ENCODE data around the gene MARCHF4. TPM values are rescaled to one million over a fixed set of nuclear protein-coding genes. Genes with fewer than 3 reads are reported as not detected.

MARCHF4 gene
- total and polyA plus RNA-seq, 9 of the 15 experiments (the other 6 are each of a cell fraction or from before 2014, with no cell fraction given), result 0.05 TPM; not detected in 8

DNA sequence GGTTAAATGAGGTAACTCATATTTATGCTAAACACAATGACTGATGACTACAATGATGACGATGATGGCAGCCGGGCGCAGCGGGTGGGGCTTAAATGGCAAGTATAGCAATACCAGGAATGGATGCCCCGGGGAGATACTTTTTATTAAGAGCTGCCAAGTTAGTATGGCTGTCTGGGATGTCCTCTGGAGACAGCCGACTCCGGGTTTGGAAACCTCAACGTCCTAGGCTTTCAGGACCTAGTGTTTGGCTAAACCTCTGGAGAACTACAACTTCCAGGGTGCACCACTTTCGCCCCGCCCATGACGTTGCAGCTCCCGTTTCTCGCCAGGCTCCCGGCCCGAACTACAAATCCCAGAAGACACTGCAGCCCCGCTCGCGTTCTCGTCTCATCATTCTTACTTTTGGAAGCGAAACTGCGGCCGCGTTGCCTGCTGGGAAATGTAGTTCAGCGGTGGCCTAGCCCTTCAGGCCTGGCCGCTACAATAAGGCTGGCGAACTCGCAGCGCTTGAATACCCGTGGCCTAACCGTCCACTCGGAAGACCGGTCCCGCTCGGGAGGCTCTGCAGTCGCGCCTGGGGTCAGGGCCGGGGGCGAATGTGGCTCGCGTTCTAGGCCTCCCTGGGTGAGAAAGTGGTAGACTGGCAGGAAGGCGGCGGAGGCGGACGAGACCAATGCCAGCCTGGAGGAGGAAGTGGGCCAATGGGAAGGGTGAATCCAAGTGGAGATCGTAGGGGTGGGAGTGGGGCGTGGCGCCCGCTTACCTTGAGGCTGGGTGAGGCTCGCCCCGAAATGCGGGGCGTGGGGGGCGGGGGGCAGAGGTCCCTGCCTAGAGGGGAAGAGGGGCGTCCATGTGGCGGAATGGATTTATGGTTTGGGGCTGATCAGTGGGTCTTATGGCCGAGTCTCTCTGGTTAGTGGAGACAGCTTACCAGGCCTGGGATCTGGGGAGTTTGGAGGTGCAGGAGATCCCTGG lies 40.0 kb upstream of the MARCHF4 start, which contains the start of gene SMARCAL1 (continued):
- peak; percentile 65 for TF ChIP-seq EP400 (IDR thresholded peaks at IDR 0.05)
- no peak for TF ChIP-seq HNRNPH1 (optimal IDR thresholded peaks at IDR 0.05; ENCODE audit: low read depth, low read length)
- peak; percentile 41; the same call in 1 of the 2 replicates for TF ChIP-seq ZBTB7A (IDR thresholded peaks at IDR 0.05; ENCODE audit: borderline replicate concordance, control insufficient read depth, low read depth, low read length)
- TF ChIP-seq ARHGAP35 (IDR thresholded peaks at IDR 0.05; ENCODE audit: partially characterized antibody), result no peak
- no peak for TF ChIP-seq SAFB (IDR thresholded peaks at IDR 0.05; ENCODE audit: borderline replicate concordance, low read depth, low read length)
- no peak for TF ChIP-seq OTX1 (CRISPR knock-in tag; IDR thresholded peaks at IDR 0.05)
- TF ChIP-seq TAF7 (tag; IDR thresholded peaks at IDR 0.05), result no peak
- TF ChIP-seq GABPB2 (CRISPR knock-in tag; conservative IDR thresholded peaks at IDR 0.05), result no peak
- TF ChIP-seq DIDO1 (tag; IDR thresholded peaks at IDR 0.05; ENCODE audit: low read depth), result no peak
- no peak for TF ChIP-seq DMBX1 (CRISPR knock-in tag; IDR thresholded peaks at IDR 0.05; ENCODE audit: borderline replicate concordance)
- no peak for TF ChIP-seq ZNF354B (CRISPR knock-in tag; IDR thresholded peaks at IDR 0.05)
- no peak for TF ChIP-seq ELF2 (CRISPR knock-in tag; IDR thresholded peaks at IDR 0.05)
- no peak for TF ChIP-seq TAF15 (IDR thresholded peaks at IDR 0.05; ENCODE audit: low read depth, low read length)
- TF ChIP-seq, protein P1, sequence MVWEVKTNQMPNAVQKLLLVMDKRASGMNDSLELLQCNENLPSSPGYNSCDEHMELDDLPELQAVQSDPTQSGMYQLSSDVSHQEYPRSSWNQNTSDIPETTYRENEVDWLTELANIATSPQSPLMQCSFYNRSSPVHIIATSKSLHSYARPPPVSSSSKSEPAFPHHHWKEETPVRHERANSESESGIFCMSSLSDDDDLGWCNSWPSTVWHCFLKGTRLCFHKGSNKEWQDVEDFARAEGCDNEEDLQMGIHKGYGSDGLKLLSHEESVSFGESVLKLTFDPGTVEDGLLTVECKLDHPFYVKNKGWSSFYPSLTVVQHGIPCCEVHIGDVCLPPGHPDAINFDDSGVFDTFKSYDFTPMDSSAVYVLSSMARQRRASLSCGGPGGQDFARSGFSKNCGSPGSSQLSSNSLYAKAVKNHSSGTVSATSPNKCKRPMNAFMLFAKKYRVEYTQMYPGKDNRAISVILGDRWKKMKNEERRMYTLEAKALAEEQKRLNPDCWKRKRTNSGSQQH (CRISPR knock-in tag; IDR thresholded peaks at IDR 0.05), result no peak
- TF ChIP-seq SAP30 (IDR thresholded peaks at IDR 0.05; ENCODE audit: borderline replicate concordance, insufficient read depth, low read depth, low read length, poor library complexity, severe bottlenecking), result no peak
- no peak for TF ChIP-seq CBFA2T3 (IDR thresholded peaks at IDR 0.05)
- TF ChIP-seq SP1 (CRISPR knock-in tag; IDR thresholded peaks at IDR 0.05), result peak; percentile 94
- peak; percentile 90 for TF ChIP-seq POLR2G (IDR thresholded peaks at IDR 0.05; ENCODE audit: low read depth, low read length)
- no peak for TF ChIP-seq E2F3 (CRISPR knock-in tag; IDR thresholded peaks at IDR 0.05)
- no peak for TF ChIP-seq PHF21A (IDR thresholded peaks at IDR 0.05; ENCODE audit: borderline replicate concordance, low read depth)
- TF ChIP-seq ZNF165 (CRISPR knock-in tag; IDR thresholded peaks at IDR 0.05; ENCODE audit: borderline replicate concordance), result no peak
- no peak for TF ChIP-seq SMAD2 (IDR thresholded peaks at IDR 0.05; ENCODE audit: low read depth, low read length)
- no peak for TF ChIP-seq KAT8 (IDR thresholded peaks at IDR 0.05; ENCODE audit: low read depth)
- no peak for TF ChIP-seq GATAD2A (IDR thresholded peaks at IDR 0.05)
- no peak for TF ChIP-seq ZNF124 (CRISPR knock-in tag; IDR thresholded peaks at IDR 0.05)
- no peak for TF ChIP-seq EZH2 (IDR thresholded peaks at IDR 0.05; ENCODE audit: borderline replicate concordance, low read depth, low read length)
- no peak for TF ChIP-seq MEF2D (tag; conservative IDR thresholded peaks at IDR 0.05; ENCODE audit: low read depth)
- TF ChIP-seq NFIC (IDR thresholded peaks at IDR 0.05), result peak; percentile 65
- no peak for TF ChIP-seq TEAD4 (IDR thresholded peaks at IDR 0.05; ENCODE audit: low read length)
- TF ChIP-seq TEAD4 (CRISPR knock-in tag; IDR thresholded peaks at IDR 0.05; ENCODE audit: borderline replicate concordance), result no peak
- TF ChIP-seq NELFE (IDR thresholded peaks at IDR 0.05; ENCODE audit: insufficient read depth, insufficient read length), result no peak
- TF ChIP-seq HDAC2 (IDR thresholded peaks at IDR 0.05), result 0 out of 2 replicates have a peak, but pooled peaks have one; percentile 33

Measured in K562 (cell line).